Measurements from ENCODE around the gene S100A7A.
A peak's percentile ranks its signal among the peaks of the same experiment; 100 is the strongest.

The S100A7A gene

DNA sequence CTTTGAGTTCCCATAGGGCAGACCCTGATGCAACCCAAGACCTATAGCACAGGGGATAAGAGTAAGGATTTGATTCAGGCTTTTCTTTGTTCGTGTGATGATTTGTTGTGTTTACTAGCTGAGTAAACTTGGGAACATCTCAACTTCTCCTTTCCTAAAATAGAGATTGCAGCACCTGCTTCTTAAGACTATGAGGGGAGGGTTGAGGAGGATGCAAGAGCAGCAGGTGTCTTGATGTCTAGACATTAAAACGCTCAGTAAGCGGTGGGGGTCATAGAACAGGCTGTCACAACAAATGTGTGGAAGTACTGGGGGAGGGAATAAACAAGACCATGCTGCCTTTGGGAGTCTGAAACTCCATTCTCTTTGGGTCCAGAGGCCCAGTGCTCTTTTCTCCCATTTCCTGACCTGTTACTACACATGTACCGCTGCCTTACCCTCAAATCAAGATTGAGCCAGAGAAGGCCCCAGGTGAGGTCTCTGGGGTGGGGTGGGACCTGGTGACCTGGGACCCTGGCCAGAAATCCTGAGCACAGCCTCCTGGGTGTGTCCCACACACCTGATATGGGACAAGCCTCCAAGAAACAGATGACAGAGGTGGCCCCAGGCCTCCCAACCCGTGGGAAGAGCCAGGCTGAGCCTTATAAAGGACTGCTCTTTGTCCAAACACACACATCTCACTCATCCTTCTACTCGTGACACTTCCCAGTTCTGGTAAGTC, at the start of gene S100A7A:
Gene S100A7A (plus strand): TSS at position 671 of the 721 bp plus-strand sequence. CDS start 1,563 bp downstream, outside the sequence.
- H3K36me3 ChIP-seq, result no peaks in the 10 kb centered on the region
- peaks cover 82% of the 10 kb centered on the region for H3K27me3 ChIP-seq (ENCODE audit: insufficient read depth, low read depth, severe bottlenecking)
- TF ChIP-seq, protein P1, sequence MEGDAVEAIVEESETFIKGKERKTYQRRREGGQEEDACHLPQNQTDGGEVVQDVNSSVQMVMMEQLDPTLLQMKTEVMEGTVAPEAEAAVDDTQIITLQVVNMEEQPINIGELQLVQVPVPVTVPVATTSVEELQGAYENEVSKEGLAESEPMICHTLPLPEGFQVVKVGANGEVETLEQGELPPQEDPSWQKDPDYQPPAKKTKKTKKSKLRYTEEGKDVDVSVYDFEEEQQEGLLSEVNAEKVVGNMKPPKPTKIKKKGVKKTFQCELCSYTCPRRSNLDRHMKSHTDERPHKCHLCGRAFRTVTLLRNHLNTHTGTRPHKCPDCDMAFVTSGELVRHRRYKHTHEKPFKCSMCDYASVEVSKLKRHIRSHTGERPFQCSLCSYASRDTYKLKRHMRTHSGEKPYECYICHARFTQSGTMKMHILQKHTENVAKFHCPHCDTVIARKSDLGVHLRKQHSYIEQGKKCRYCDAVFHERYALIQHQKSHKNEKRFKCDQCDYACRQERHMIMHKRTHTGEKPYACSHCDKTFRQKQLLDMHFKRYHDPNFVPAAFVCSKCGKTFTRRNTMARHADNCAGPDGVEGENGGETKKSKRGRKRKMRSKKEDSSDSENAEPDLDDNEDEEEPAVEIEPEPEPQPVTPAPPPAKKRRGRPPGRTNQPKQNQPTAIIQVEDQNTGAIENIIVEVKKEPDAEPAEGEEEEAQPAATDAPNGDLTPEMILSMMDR (IDR thresholded peaks at IDR 0.05; ENCODE audit: low read depth, low read length), result no peak
- peak; percentile 6 for DNase-seq
- H3K9me3 ChIP-seq (ENCODE audit: severe bottlenecking), result peaks cover 28% of the 10 kb centered on the region
- H3K4me3 ChIP-seq (ENCODE audit: low read depth, low read length), result no peak within 1 kb of the TSS
- H3K27ac ChIP-seq, result no peak within 1 kb of the TSS

DNA sequence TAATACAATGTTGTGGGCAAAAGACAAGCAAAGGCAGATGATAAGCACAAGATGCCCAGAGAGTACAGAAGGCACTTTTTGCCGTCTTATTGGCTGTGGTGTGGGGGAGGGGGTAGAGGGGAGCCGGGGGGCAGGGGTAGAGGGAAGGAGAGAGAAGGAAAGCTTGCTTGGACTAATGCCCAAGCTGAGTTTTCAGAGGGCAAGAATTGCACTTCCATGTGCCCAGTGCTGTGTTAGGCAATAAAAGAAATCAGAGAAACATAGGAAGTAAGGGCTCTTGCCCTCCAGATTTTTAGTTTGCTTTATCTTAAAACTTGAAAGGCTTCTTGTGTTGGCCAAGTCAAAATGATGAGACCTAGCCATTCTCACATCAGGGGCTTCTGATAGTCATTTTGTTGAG, 49.2 kb upstream of the S100A7A start:
- no peaks in the 10 kb centered on the region for H3K36me3 ChIP-seq
- H3K4me3 ChIP-seq (ENCODE audit: low read depth, low read length), result no peak overlapping the region
- H3K27me3 ChIP-seq (ENCODE audit: insufficient read depth, low read depth, severe bottlenecking), result peaks cover 98% of the 10 kb centered on the region
- TF ChIP-seq, protein P1 (IDR thresholded peaks at IDR 0.05; ENCODE audit: low read depth, low read length), result no peak
- no peak overlapping the region for H3K27ac ChIP-seq
- peaks cover 9% of the 10 kb centered on the region for H3K9me3 ChIP-seq (ENCODE audit: severe bottlenecking)
- no peak for DNase-seq

DNA sequence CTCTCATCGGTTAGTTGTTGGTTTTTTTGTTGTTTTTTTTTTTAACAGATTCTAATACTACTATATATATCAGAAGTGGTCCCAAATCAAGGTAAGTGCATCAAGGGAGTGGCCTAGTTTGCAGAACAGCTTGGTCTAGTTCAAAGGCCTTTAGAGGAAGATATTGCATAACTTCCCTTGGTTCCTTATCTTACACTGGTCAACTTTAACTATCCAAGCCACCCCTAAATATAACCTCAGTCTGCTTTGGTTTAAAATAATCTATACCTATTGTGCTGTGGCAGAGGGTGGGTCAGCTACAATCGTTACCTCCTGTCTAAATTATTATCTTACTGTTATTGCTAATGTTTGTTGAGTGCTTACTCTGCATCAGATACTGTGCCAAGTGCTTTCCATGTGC, 47.8 kb upstream of the S100A7A start:
- TF ChIP-seq, protein P1 (IDR thresholded peaks at IDR 0.05; ENCODE audit: low read depth, low read length), result no peak
- Histone ChIP-seq H3K9me3 (ENCODE audit: severe bottlenecking) (peaks cover 9% of the 10 kb centered on the region), H3K27me3 (ENCODE audit: insufficient read depth, low read depth, severe bottlenecking) (peaks cover 98% of the 10 kb centered on the region), H3K4me3 (ENCODE audit: low read depth, low read length) (no peak overlapping the region), H3K27ac (no peak overlapping the region), H3K36me3 (no peaks in the 10 kb centered on the region)
- no peak for DNase-seq

DNA sequence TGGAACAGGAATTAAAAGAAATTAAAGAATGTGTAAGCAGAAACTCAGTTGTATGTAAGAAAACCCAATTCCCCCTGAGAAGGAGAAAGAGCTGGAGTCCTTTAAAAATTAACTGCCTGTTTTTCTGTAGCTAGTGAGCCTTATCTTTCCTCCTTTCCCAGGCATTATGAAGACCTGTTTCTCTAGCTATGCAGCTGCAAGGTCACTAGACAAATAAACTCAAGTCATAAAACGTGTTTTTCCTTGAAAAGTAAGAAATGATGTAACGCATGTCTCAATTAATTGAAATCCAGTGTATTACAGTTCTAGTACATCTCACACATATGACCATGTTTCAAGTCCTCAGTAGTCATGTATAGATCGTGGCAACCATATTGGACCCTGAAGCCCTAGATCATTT, 46.2 kb upstream of the S100A7A start:
- Histone ChIP-seq H3K9me3 (ENCODE audit: severe bottlenecking) (peaks cover 15% of the 10 kb centered on the region), H3K36me3 (no peaks in the 10 kb centered on the region), H3K27me3 (ENCODE audit: insufficient read depth, low read depth, severe bottlenecking) (peaks cover 98% of the 10 kb centered on the region), H3K4me3 (ENCODE audit: low read depth, low read length) (no peak overlapping the region), H3K27ac (no peak overlapping the region)
- TF ChIP-seq, protein P1 (IDR thresholded peaks at IDR 0.05; ENCODE audit: low read depth, low read length), result no peak
- no peak for DNase-seq

DNA sequence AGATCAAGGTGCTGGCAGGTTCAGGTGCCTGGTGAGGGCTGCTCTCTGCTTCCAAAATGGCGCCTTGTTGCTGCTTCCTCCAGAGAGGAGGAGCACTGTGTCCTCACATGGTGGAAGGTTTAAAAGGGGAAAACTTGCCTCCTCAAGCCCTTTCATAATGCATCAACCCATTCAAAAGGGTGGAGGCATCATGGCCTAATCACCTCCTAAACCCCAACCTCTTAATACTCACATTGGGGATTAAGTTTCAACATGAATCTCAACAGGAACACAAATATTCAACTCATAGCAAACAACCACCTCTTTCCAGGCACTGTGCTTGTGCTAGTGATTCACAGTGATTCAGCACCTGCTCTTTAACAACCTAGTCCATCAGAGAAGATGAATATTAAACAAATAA, 45.1 kb upstream of the S100A7A start:
- DNase-seq, result no peak
- Histone ChIP-seq H3K36me3 (no peaks in the 10 kb centered on the region), H3K27me3 (ENCODE audit: insufficient read depth, low read depth, severe bottlenecking) (peaks cover 98% of the 10 kb centered on the region), H3K27ac (no peak overlapping the region), H3K4me3 (ENCODE audit: low read depth, low read length) (no peak overlapping the region), H3K9me3 (ENCODE audit: severe bottlenecking) (peaks cover 22% of the 10 kb centered on the region)
- TF ChIP-seq, protein P1 (IDR thresholded peaks at IDR 0.05; ENCODE audit: low read depth, low read length), result no peak

DNA sequence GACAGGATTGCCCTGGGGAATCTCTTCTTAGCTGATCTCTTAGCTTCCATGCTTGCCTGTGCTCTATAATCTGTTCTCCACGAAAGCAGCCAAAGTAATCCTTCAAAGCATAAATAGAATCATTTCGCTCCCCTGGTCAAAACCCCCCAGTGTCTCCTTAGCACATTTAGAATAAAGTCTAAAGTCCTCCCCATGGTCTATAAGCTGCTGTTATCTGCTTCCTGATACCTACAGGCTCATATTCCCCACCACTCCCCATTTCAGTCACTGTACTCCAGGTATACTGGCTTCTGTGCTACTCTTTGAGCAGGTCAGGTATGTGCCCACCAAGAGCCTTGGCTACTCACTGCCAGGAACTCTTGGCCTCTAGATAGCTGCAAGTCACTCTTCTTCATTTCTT, 43.7 kb upstream of the S100A7A start:
- H3K4me3 ChIP-seq (ENCODE audit: low read depth, low read length), result no peak overlapping the region
- peaks cover 26% of the 10 kb centered on the region for H3K9me3 ChIP-seq (ENCODE audit: severe bottlenecking)
- TF ChIP-seq, protein P1 (IDR thresholded peaks at IDR 0.05; ENCODE audit: low read depth, low read length), result no peak
- no peak overlapping the region for H3K27ac ChIP-seq
- H3K27me3 ChIP-seq (ENCODE audit: insufficient read depth, low read depth, severe bottlenecking), result peaks cover 100% of the 10 kb centered on the region
- no peak for DNase-seq
- H3K36me3 ChIP-seq, result no peaks in the 10 kb centered on the region

All from WERI-Rb-1 (cell line).